A549 (cell line): Measurements from ENCODE around the gene CTU1. TPM values are rescaled to one million over a fixed set of nuclear protein-coding genes. Genes with fewer than 3 reads are reported as not detected.

ENCODE experiments used
- ATAC-seq, 2 experiments: fragments of 200-7000 bp in 1 of 2; fragments of >200 bp in 1 of 2; cut with Nextera tagmentation in 1 of 2; cut with Tn5 transposase in 1 of 2; 3 replicates each; pipeline versions ENCODE4 v1.8.0 to v1.9.1; 2018 to 2020; ENCODE audit warnings: mild to moderate bottlenecking in 1 of 2, moderate library complexity in 1 of 2
- CTCF ChIA-PET: fragments of 300-600 bp; sonication (Branson Sonifier 250); formaldehyde crosslinking; extraction: SDS; loops from one replicate; lab custom pipeline; 2021; ENCODE audit warnings: antibody characterized with exemption, inconsistent platforms; lab: Yijun Ruan, JAX
- POLR2A ChIA-PET: fragments of 350-600 bp; formaldehyde crosslinking; extraction: SDS; loops from one replicate; lab custom pipeline; 2021; ENCODE audit warnings: antibody characterized with exemption, inconsistent platforms; lab: Yijun Ruan, JAX
- DNase-seq, 2 experiments: peaks; one replicate each; pipeline versions ENCODE4 v3.0.0 to v3.0.0-alpha.2; 2011 to 2016; ENCODE audit warnings: low read depth in 1 of 2, low spot score in 1 of 2
- FAIRE-seq: peaks from 2 replicates; lab custom pipeline; 2011; peaks lifted over from hg19 to GRCh38; lab: Jason Lieb, UNC
- H3K27ac ChIP-seq, 2 experiments: fragments of >200 bp; sonication (Bioruptor Twin); formaldehyde crosslinking; 3 replicates each; pipeline ENCODE4 v1.5.1; 2016 to 2017
- H3K4me1 ChIP-seq: fragments of >200 bp; sonication (Bioruptor Twin); formaldehyde crosslinking; 3 replicates; pipeline ENCODE4 v1.6.1; 2016
- H3K4me2 ChIP-seq: fragments of >200 bp; sonication (Bioruptor Twin); formaldehyde crosslinking; 3 replicates; pipeline ENCODE4 v1.6.1; 2016
- H3K4me3 ChIP-seq: fragments of >200 bp; sonication (Bioruptor Twin); formaldehyde crosslinking; 3 replicates; pipeline ENCODE4 v1.5.1; 2016
- H3K9me3 ChIP-seq: fragments of >200 bp; sonication (Bioruptor Twin); formaldehyde crosslinking; 3 replicates; pipeline ENCODE4 v1.6.1; 2016
- CHD2 ChIP-seq: fragments of 150-350 bp; IDR thresholded peaks from 2 replicates; pipeline ENCODE4 v1.6.1; 2014; ENCODE audit warnings: low read length; ENCODE audit not compliant: partially characterized antibody
- EP300 ChIP-seq, 2 experiments: fragments of >200 bp; sonication (Bioruptor Twin); formaldehyde crosslinking; IDR thresholded peaks; 2 replicates in 1 of 2; 3 replicates in 1 of 2; pipeline ENCODE4 v1.6.1; 2016 to 2017
- HEYL ChIP-seq: fragments of 250-450 bp; sonication (Bioruptor Pico); IDR thresholded peaks from 2 replicates; pipeline ENCODE4 v1.8.0; 2021; ENCODE audit warnings: mild to moderate bottlenecking, moderate library complexity
- HOXB5 ChIP-seq: fragments of 250-450 bp; sonication (Bioruptor Pico); IDR thresholded peaks from 2 replicates; pipeline ENCODE4 v1.5.0; 2020; ENCODE audit warnings: mild to moderate bottlenecking, moderate library complexity
- JUNB ChIP-seq: fragments of >200 bp; sonication (Bioruptor Twin); formaldehyde crosslinking; IDR thresholded peaks from 2 replicates; pipeline ENCODE4 v1.6.1; 2016
- MAFK ChIP-seq: fragments of 450-650 bp; IDR thresholded peaks from 2 replicates; pipeline ENCODE4 v1.6.1; 2014; ENCODE audit not compliant: partially characterized antibody
- MYC ChIP-seq: IDR thresholded peaks from 2 replicates; pipeline ENCODE4 v1.6.1; 2012; ENCODE audit warnings: mild to moderate bottlenecking, inconsistent platforms, low read length, improper control_type of control experiment, borderline replicate concordance
- NPAS2 ChIP-seq: fragments of 250-450 bp; sonication (Bioruptor Pico); IDR thresholded peaks from 2 replicates; pipeline ENCODE4 v1.8.0; 2022; ENCODE audit warnings: mild to moderate bottlenecking, moderate library complexity, borderline replicate concordance
- PHF8 ChIP-seq: fragments of 200-600 bp; sonication (generic); IDR thresholded peaks from 2 replicates; pipeline ENCODE4 v1.6.1; 2016; ENCODE audit warnings: low read depth, mild to moderate bottlenecking, antibody characterized with exemption, moderate library complexity, borderline replicate concordance
- POLR2A ChIP-seq: IDR thresholded peaks from 2 replicates; pipeline ENCODE4 v1.6.1; 2012; ENCODE audit warnings: mild to moderate bottlenecking, low read length
- RARB ChIP-seq: fragments of 250-450 bp; sonication (Bioruptor Pico); IDR thresholded peaks from 2 replicates; pipeline ENCODE4 v1.8.0; 2021; ENCODE audit warnings: mild to moderate bottlenecking, moderate library complexity
- RCOR1 ChIP-seq: fragments of 150-350 bp; IDR thresholded peaks from 2 replicates; pipeline ENCODE4 v1.6.1; 2014; ENCODE audit warnings: antibody characterized with exemption, low read length, low read depth
- RFX5 ChIP-seq: fragments of 450-650 bp; IDR thresholded peaks from 2 replicates; pipeline ENCODE4 v1.7.1; 2014; ENCODE audit warnings: antibody characterized with exemption, mild to moderate bottlenecking, moderate library complexity
- SREBF2 ChIP-seq: fragments of 450-650 bp; IDR thresholded peaks from 2 replicates; pipeline ENCODE4 v1.6.1; 2014; ENCODE audit warnings: mild to moderate bottlenecking, moderate library complexity
- TP53 ChIP-seq: fragments of 250-450 bp; sonication (Bioruptor Pico); IDR thresholded peaks from 2 replicates; pipeline ENCODE4 v1.5.0; 2021; ENCODE audit warnings: mild to moderate bottlenecking, moderate library complexity
- ZC3H11A ChIP-seq: fragments of 450-650 bp; IDR thresholded peaks from 2 replicates; pipeline ENCODE4 v1.6.1; 2014; ENCODE audit warnings: antibody characterized with exemption, mild to moderate bottlenecking
- ZNF302 ChIP-seq: fragments of 250-450 bp; sonication (Bioruptor Pico); IDR thresholded peaks from 2 replicates; pipeline ENCODE4 v1.9.0; 2021; ENCODE audit warnings: inconsistent platforms, mild to moderate bottlenecking, moderate library complexity
- ZSCAN20 ChIP-seq: fragments of 250-450 bp; sonication (Bioruptor Pico); IDR thresholded peaks from 2 replicates; pipeline ENCODE4 v1.8.0; 2022; ENCODE audit warnings: mild to moderate bottlenecking, moderate library complexity
- WGBS: methylation state at CpG from one replicate; pipeline ENCODE4 v1.1.6; 2017; ENCODE audit errors: missing lambda C conversion rate; 5-methylcytosine and 5-hydroxymethylcytosine counted together
- polyA plus RNA-seq, 4 experiments: library from polyadenylated mRNA; depleted of rRNA in 3 of 4; stranded (reverse); fragments of >200 nt; fragmentation: RNase III in 1 of 4; extraction: RNeasy Plus Mini Kit Qiagen cat#74134 plus additional on column Dnase treatment in 1 of 4; gene quantifications; 2 replicates in 3 of 4; 3 replicates in 1 of 4; pipeline ENCODE4 v1.2.3, GENCODE V29; 2011 to 2017
- TF ChIP-seq, protein P1 (sequence below): fragments of >200 bp; sonication (Bioruptor Twin); formaldehyde crosslinking; IDR thresholded peaks from 3 replicates; pipeline ENCODE4 v1.6.1; 2016
- TF ChIP-seq, protein P2 (sequence below): IDR thresholded peaks from 2 replicates; pipeline ENCODE4 v1.6.1; 2012; ENCODE audit warnings: low read depth, borderline replicate concordance
- TF ChIP-seq, protein P3 (sequence below): fragments of 450-650 bp; IDR thresholded peaks from 2 replicates; pipeline ENCODE4 v1.6.1; 2014; ENCODE audit warnings: antibody characterized with exemption
- TF ChIP-seq, protein P4 (sequence below): fragments of 150-350 bp; IDR thresholded peaks from 2 replicates; pipeline ENCODE4 v1.6.1; 2014; ENCODE audit warnings: low read depth, mild to moderate bottlenecking, low read length
- TF ChIP-seq, protein P5 (sequence below): fragments of >200 bp; sonication (Bioruptor Twin); formaldehyde crosslinking; IDR thresholded peaks from 2 replicates; pipeline ENCODE4 v1.6.1; 2016
- TF ChIP-seq, protein P6 (sequence below): IDR thresholded peaks from 2 replicates; pipeline ENCODE4 v1.6.1; 2012

CTU1 gene
- polyA plus RNA-seq, 2 of the 4 experiments (the other 2 are of a cell fraction): 4.5 to 7.4 TPM

DNA sequence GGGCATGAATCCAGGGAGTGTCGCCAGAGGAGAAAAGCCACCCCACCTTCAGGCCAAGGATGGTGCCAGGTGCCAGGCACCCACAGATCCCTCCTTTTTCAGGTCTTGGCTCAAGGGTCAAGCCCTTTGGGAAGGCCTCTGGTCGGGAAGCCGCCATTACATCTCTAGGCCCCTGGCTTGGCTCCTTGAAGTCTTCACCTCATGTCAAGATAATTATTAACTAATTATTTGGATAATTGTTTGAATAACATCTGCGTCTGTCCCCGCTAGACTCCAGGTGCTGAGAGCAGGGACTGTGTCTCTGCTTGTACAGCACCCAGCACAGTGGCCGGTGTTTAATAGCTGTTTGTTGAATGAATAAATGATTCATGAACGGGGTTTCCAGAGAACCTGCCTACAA, 44.5 kb downstream of the CTU1 start:
- Histone ChIP-seq H3K4me1 (peaks cover 4% of the 10 kb centered on the region; the same call in 1 of the 3 replicates), H3K4me3 (no peak overlapping the region)
- WGBS: 54% methylated on average over 7 of the region's 7 CpGs
- DNase-seq: no peak
- CTCF ChIA-PET: interaction anchor here (1.0 kb wide), 1 partner anchor 43 kb away, joined by 3 read pairs; no protein-coding TSS in a partner anchor
- TF ChIP-seq RARB (CRISPR knock-in tag) (no peak), HOXB5 (CRISPR knock-in tag) (no peak), CHD2 (no peak)
- TF ChIP-seq, protein P1, sequence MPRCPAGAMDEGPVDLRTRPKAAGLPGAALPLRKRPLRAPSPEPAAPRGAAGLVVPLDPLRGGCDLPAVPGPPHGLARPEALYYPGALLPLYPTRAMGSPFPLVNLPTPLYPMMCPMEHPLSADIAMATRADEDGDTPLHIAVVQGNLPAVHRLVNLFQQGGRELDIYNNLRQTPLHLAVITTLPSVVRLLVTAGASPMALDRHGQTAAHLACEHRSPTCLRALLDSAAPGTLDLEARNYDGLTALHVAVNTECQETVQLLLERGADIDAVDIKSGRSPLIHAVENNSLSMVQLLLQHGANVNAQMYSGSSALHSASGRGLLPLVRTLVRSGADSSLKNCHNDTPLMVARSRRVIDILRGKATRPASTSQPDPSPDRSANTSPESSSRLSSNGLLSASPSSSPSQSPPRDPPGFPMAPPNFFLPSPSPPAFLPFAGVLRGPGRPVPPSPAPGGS: no peak
- TF ChIP-seq, all 56 proteins: peak for 0
- ATAC-seq (no peak), FAIRE-seq (no peak)
- Histone ChIP-seq H3K4me2 (no peak overlapping the region), H3K9me3 (no peaks in the 10 kb centered on the region), H3K27ac (no peak overlapping the region)
- POLR2A ChIA-PET: no interaction called here

DNA sequence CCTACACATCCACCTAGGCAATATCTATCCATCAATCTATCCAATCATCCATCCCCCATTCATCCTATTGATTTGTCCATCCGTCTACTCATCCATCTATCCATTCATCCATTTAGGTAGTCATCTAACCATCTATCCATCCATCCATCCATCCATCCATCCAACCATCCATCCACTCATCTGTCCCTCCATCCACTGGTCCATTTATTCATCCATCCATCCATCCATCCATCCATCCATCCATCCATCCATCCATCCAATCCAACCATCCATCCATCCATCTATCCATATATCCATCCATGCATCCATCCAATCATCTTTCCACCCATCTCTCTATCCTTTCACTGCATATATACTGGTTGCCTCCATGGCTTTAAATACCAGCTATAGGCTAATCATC, 47.2 kb downstream of the CTU1 start:
- WGBS: 0% methylated on average over 1 of the region's 1 CpG
- Histone ChIP-seq H3K27ac (no peak overlapping the region), H3K4me3 (no peak overlapping the region), H3K9me3 (peaks cover 3% of the 10 kb centered on the region; the same call in 1 of the 3 replicates), H3K4me1 (peaks cover 4% of the 10 kb centered on the region; the same call in 1 of the 3 replicates), H3K4me2 (no peak overlapping the region)
- no peak for DNase-seq
- TF ChIP-seq JUNB: no peak
- no peak for TF ChIP-seq ZNF302 (CRISPR knock-in tag)
- TF ChIP-seq MYC: no peak
- TF ChIP-seq POLR2A: no peak
- no peak for TF ChIP-seq PHF8
- TF ChIP-seq, protein P2, sequence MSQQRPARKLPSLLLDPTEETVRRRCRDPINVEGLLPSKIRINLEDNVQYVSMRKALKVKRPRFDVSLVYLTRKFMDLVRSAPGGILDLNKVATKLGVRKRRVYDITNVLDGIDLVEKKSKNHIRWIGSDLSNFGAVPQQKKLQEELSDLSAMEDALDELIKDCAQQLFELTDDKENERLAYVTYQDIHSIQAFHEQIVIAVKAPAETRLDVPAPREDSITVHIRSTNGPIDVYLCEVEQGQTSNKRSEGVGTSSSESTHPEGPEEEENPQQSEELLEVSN: no peak
- TF ChIP-seq ZSCAN20 (CRISPR knock-in tag): no peak
- no peak for TF ChIP-seq RFX5
- TF ChIP-seq, protein P3, sequence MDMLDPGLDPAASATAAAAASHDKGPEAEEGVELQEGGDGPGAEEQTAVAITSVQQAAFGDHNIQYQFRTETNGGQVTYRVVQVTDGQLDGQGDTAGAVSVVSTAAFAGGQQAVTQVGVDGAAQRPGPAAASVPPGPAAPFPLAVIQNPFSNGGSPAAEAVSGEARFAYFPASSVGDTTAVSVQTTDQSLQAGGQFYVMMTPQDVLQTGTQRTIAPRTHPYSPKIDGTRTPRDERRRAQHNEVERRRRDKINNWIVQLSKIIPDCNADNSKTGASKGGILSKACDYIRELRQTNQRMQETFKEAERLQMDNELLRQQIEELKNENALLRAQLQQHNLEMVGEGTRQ: no peak
- TF ChIP-seq SREBF2: no peak
- no peak for TF ChIP-seq EP300 (IDR thresholded peaks at IDR 0.05)
- TF ChIP-seq, protein P4, sequence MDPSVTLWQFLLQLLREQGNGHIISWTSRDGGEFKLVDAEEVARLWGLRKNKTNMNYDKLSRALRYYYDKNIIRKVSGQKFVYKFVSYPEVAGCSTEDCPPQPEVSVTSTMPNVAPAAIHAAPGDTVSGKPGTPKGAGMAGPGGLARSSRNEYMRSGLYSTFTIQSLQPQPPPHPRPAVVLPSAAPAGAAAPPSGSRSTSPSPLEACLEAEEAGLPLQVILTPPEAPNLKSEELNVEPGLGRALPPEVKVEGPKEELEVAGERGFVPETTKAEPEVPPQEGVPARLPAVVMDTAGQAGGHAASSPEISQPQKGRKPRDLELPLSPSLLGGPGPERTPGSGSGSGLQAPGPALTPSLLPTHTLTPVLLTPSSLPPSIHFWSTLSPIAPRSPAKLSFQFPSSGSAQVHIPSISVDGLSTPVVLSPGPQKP: no peak
- POLR2A ChIA-PET: no interaction called here
- ATAC-seq: no peak
- CTCF ChIA-PET: interaction anchor here (1.7 kb wide), 1 partner anchor 44 kb away, joined by 7 read pairs; no protein-coding TSS in a partner anchor
- no peak for FAIRE-seq

DNA sequence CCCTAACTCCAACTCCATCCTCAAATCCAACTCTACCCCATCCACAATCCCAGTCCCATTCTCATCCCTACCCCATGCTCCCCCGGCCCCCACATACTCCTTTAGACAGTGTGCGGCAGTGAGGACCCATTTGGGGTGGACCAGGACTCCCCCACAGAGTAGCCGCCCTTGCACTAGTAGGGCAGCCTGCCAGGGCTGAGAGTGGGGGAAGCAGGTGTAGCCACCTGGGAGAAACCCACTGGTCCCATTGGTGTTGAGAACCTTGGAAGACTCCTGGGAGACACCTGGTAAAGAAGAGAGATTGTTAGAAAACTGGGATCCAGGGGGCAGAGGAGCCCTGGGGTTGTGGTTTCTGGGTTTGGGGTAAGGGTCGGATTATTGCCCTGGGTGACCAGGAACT, 47.9 kb downstream of the CTU1 start:
- POLR2A ChIA-PET: no interaction called here
- CTCF ChIA-PET: no interaction called here
- FAIRE-seq: no peak

More for the DNA sequence above, 47.9 kb downstream of the CTU1 start:
- no peak for DNase-seq
- WGBS: 45% methylated on average over 4 of the region's 4 CpGs
- ATAC-seq: no peak
- TF ChIP-seq ZC3H11A (no peak), NPAS2 (no peak), SREBF2 (no peak), RCOR1 (no peak), MAFK (no peak), TP53 (CRISPR knock-in tag) (no peak), HEYL (CRISPR knock-in tag) (no peak)
- TF ChIP-seq, protein P5, sequence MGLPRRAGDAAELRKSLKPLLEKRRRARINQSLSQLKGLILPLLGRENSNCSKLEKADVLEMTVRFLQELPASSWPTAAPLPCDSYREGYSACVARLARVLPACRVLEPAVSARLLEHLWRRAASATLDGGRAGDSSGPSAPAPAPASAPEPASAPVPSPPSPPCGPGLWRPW: no peak
- TF ChIP-seq, protein P6, sequence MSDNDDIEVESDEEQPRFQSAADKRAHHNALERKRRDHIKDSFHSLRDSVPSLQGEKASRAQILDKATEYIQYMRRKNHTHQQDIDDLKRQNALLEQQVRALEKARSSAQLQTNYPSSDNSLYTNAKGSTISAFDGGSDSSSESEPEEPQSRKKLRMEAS: no peak
- H3K27ac ChIP-seq: no peak overlapping the region
- H3K9me3 ChIP-seq: peaks cover 3% of the 10 kb centered on the region; the same call in 1 of the 3 replicates
- H3K4me3 ChIP-seq: no peak overlapping the region
- H3K4me1 ChIP-seq: peaks cover 4% of the 10 kb centered on the region; the same call in 1 of the 3 replicates
- H3K4me2 ChIP-seq: no peak overlapping the region
